ENCODE results near the gene CRYGN. TPM values are rescaled to one million over a fixed set of nuclear protein-coding genes. Genes with fewer than 3 reads are reported as not detected.

The CRYGN gene
- total and polyA plus RNA-seq, 8 donors: not detected

DNA sequence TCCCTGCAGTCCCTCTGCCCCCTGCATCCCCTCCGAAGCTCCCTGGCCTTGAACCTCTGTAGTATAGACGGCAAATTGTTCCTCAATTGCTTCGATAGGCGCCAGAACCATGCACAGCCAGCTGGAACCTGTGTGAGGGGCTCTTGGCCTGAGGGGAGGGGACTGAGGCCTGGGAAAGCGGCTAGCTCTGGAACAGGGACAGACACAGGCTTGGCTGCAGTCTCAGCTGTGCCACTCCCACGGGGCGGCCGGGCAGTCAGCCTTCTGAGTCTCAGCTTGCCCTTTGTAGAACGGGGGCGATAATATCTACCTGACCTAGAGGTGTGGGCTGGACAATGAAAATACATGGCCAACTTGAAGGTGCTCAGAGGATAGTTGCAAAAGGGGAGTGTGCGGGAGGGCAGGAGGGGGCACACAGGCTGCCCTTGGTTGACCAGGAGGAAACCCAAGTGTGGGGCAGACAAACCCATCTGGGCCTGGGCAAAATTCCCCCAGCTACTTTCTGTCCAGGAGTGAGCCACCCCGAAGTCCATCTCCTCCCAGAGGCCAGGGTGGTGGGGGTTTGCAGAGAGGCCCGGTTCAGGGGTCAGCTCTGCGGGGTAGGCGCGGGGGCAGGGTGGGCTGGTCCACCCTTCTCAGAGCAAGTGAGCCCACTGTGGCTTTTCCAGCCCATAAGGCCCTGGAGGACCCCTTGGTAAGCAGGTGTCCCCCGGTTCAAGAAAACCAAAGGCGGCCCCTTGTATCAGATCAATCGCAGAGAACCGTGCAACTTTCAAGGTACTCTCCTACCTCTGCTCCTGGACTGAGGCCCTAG is 4.6 kb downstream of the CRYGN start:
- H3K4me3 ChIP-seq: no peak overlapping the region
- H3K27ac ChIP-seq: peak overlapping the region in 2 of 5 donors; percentile 71 to 86
- H3K4me1 ChIP-seq: peaks cover 9 to 36% (median 15%) of the 10 kb centered on the region in 4 donors
- no peaks in the 10 kb centered on the region for H3K9me3 ChIP-seq
- H3K27me3 ChIP-seq: peaks cover 0 to 22% (median 14%) of the 10 kb centered on the region in 3 donors
- no peak for DNase-seq
- WGBS, 5 donors: 86 to 91% (median 88%) methylated on average over 20 of the region's 20 CpGs
- intact Hi-C loops (cut with DNase I; ENCODE audit: low total_unique reads): no loop called here
- TF ChIP-seq POLR2A (IDR thresholded peaks at IDR 0.05) (no peak), EP300 (IDR thresholded peaks at IDR 0.05) (no peak)
- TF ChIP-seq, protein P1, sequence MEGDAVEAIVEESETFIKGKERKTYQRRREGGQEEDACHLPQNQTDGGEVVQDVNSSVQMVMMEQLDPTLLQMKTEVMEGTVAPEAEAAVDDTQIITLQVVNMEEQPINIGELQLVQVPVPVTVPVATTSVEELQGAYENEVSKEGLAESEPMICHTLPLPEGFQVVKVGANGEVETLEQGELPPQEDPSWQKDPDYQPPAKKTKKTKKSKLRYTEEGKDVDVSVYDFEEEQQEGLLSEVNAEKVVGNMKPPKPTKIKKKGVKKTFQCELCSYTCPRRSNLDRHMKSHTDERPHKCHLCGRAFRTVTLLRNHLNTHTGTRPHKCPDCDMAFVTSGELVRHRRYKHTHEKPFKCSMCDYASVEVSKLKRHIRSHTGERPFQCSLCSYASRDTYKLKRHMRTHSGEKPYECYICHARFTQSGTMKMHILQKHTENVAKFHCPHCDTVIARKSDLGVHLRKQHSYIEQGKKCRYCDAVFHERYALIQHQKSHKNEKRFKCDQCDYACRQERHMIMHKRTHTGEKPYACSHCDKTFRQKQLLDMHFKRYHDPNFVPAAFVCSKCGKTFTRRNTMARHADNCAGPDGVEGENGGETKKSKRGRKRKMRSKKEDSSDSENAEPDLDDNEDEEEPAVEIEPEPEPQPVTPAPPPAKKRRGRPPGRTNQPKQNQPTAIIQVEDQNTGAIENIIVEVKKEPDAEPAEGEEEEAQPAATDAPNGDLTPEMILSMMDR (IDR thresholded peaks at IDR 0.05): no peak
- H3K36me3 ChIP-seq: no peaks in the 10 kb centered on the region

DNA sequence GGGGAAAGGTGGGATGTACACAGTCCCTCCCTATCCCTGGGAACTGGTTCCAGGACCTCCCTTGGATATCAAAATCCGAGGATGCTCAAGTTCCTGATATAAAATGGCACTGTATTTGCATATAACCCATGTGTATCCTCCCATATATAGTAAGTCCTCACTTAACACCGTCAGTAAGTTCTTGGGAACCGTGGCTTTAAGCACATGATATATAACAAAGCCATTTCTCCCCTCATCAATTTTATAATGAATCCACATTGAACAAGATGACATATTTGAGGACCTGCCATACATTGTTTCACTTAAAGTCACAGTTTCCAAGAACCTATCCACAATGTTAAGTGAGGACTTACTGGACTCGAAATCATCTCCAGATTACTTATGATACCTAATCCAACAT is 5.4 kb downstream of the CRYGN start:
- H3K9me3 ChIP-seq: no peaks in the 10 kb centered on the region
- no peak overlapping the region for H3K27ac ChIP-seq
- WGBS, 5 donors: 80 to 91% (median 84%) methylated on average over 4 of the region's 4 CpGs
- H3K4me1 ChIP-seq: peaks cover 8 to 36% (median 16%) of the 10 kb centered on the region in 4 donors
- no peak for DNase-seq
- H3K27me3 ChIP-seq: peaks cover 0 to 15% (median 7%) of the 10 kb centered on the region in 3 donors
- no peaks in the 10 kb centered on the region for H3K36me3 ChIP-seq
- no peak overlapping the region for H3K4me3 ChIP-seq
- TF ChIP-seq POLR2A (IDR thresholded peaks at IDR 0.05) (no peak), POLR2AphosphoS5 (IDR thresholded peaks at IDR 0.05) (no peak), EP300 (IDR thresholded peaks at IDR 0.05) (no peak)
- TF ChIP-seq, protein P1 (IDR thresholded peaks at IDR 0.05): no peak
- intact Hi-C loops (cut with DNase I; ENCODE audit: low total_unique reads): no loop called here

DNA sequence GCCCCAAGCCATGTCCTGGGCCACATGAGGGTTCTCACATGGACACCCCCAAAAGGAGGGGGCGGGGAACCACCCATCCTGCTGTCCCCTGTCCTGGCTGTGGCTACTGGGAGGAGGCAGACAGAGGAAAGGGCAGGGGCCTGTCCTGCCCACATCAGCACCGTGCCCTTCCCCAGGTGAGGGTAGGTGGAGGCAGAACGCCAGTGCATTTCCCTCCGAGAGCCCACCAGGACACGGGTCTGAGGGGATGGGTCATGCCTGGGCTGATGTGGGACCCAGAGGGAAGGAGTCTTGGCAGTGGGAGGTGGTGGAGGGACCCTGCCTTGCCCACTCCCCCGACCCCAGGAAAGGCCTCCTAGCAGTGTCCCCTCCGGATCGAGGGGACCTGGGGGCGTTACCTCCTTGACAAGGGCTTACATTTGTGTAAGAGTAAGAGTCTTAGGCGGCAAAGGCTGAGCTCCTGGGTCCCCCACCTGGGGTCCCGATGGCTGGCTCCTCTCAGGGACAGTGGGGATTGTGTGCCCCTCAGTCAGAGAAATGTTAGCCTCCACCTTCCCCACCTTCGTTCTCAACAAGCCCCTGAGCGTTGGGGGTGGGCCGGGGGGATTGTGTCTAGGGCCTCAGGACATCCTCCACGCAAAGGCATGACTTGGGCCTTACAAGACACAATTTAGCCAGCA is 6.1 kb downstream of the CRYGN start:
- H3K9me3 ChIP-seq: no peaks in the 10 kb centered on the region
- peaks cover 0 to 8% (median 0%) of the 10 kb centered on the region in 3 donors for H3K27me3 ChIP-seq
- no peak overlapping the region for H3K4me3 ChIP-seq
- TF ChIP-seq, protein P1 (IDR thresholded peaks at IDR 0.05): no peak
- TF ChIP-seq POLR2A (IDR thresholded peaks at IDR 0.05): no peak
- TF ChIP-seq EP300 (IDR thresholded peaks at IDR 0.05): no peak
- TF ChIP-seq POLR2AphosphoS5 (IDR thresholded peaks at IDR 0.05): no peak
- 85 to 91% (median 87%) methylated on average over 9 to 15 of the region's 15 CpGs for WGBS, 5 donors
- no peaks in the 10 kb centered on the region for H3K36me3 ChIP-seq
- DNase-seq: no peak
- H3K4me1 ChIP-seq: peaks cover 14 to 37% (median 16%) of the 10 kb centered on the region in 4 donors
- intact Hi-C loops (cut with DNase I; ENCODE audit: low total_unique reads): no loop called here
- H3K27ac ChIP-seq: no peak overlapping the region

DNA sequence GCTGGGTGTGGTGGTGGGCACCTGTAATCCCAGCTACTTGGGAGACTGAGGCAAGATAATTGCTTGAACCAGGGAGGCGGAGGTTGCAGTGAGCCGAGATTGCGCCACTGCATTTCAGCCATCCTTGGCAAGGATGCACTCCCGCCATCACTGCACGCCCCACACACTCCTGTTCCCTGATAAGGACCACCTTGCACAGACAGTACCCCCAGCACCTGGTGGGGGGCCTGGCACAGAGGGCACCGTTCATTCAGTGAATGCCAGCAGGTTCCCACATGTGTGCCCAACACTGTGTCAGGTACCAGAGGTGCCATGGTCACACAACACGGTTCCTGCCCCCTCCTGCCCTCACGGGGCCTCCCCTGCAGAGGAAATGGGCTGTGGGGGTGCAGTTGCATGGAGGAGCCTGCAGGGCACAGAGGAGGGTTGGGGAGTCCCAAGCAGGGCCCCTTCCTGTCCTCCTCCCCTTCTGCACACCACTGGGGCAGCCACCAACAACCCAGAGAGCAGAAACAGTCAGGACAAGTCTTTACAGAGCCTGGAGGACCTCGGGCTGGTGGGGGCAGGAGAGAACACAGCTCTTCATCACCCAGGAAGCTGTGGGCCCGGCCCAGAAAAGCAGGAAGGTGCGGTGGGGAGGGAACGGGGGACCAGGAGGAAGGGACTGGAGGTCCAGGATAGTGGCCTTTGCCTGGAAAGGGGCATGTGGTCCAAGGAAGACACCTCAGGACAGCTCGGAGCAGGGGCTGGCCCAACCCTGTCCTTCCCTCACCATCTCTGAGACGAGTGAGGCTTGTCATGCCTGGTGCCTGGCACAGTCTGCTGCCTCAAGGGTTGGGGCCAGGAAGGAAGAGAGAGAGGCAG is 7.1 kb downstream of the CRYGN start:
- intact Hi-C loops (cut with DNase I; ENCODE audit: low total_unique reads): no loop called here
- DNase-seq: no peak
- no peaks in the 10 kb centered on the region for H3K9me3 ChIP-seq
- H3K4me1 ChIP-seq: peaks cover 21 to 46% (median 23%) of the 10 kb centered on the region in 4 donors
- peaks cover 0 to under 1% (median 0%) of the 10 kb centered on the region in 3 donors for H3K27me3 ChIP-seq
- no peaks in the 10 kb centered on the region for H3K36me3 ChIP-seq
- H3K4me3 ChIP-seq: no peak overlapping the region
- H3K27ac ChIP-seq: no peak overlapping the region
- TF ChIP-seq, protein P1 (IDR thresholded peaks at IDR 0.05): peak in 1 of 7 experiments; percentile 6
- no peak for TF ChIP-seq POLR2AphosphoS5 (IDR thresholded peaks at IDR 0.05)
- 70 to 79% (median 78%) methylated on average over 11 to 14 of the region's 14 CpGs for WGBS, 5 donors

Data from stomach (tissue), 9 donors.